ENCODE data around the gene CDH4.

DNA sequence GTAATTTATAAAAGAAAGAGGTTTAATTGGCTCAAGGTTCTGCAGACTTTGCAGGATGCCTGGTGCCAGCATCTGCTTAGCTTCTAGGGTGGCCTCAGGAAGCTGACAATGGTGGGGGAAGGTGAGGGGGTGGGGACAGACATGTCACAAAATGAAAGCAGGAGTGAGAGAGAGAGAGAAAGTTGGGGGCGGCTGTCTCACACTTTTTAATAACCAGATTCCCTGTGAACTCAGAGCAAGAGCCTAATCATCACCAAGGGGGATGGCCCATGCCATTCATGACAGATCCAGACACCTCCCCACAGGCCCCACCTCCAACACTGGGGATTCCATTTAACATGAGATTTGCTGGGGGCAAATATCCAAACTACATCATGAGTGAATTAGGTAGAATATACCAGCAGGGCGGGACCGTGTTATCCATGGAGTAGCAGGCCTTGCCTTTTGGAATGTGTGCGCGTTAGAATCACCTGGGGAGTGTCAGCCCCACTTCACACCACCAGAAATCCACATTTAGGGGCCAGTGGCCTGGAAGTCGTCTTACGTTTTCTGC lies 258.8 kb downstream of the CDH4 start:
- TF ChIP-seq CTCF (IDR thresholded peaks at IDR 0.05) = no peak
- no peak for TF ChIP-seq EZH2phosphoT487 (IDR thresholded peaks at IDR 0.05)
- no peak for TF ChIP-seq EZH2 (IDR thresholded peaks at IDR 0.05)

Measured in neural progenitor cell (in vitro differentiated cells).